ENCODE data around the gene EPN1. TPM values are rescaled to one million over a fixed set of nuclear protein-coding genes. Genes with fewer than 3 reads are reported as not detected.
"Not testable (repeated sequence)": the region's sequence is repeated elsewhere in the genome, so short reads cannot be mapped to it uniquely, and the experiment has no call there.

Gene EPN1
- total RNA-seq, 1 donor from 2014 or later, result 213 TPM

- DNase-seq (ENCODE audit: missing footprints); intact Hi-C loops (cut with DNase I); ATAC-seq: not testable (repeated sequence)
These were observed 81.8 kb downstream of the EPN1 start for GRCh38 chr19:55756808-55757207.

- ATAC-seq; DNase-seq (ENCODE audit: missing footprints); intact Hi-C loops (cut with DNase I): not testable (repeated sequence)
These were observed 83.8 kb downstream of the EPN1 start, which contains the start of gene RFPL4A for GRCh38 chr19:55758797-55759196. TSS of gene RFPL4A (plus strand) at chr19:55759097. CDS start at chr19:55761801, 2,704 bp downstream.

Other genes starting within 250 kb of the EPN1 start
- not detected for gene SHISA7, start 231.9 kb upstream of the EPN1 start, total RNA-seq
- gene ISOC2, start 213.6 kb upstream of the EPN1 start, total RNA-seq, result 55.2 TPM
- not detected for gene C19orf85, start 210.5 kb upstream of the EPN1 start, total RNA-seq
- gene ZNF628, start 198.6 kb upstream of the EPN1 start, total RNA-seq, result 5.7 TPM
- 5.6 TPM for gene NAT14, start 190.0 kb upstream of the EPN1 start, total RNA-seq
- gene SSC5D, start 186.8 kb upstream of the EPN1 start, total RNA-seq, result 3.4 TPM
- gene SBK2, start 138.1 kb upstream of the EPN1 start, total RNA-seq, result 12.7 TPM
- 17.6 TPM for gene SBK3, start 129.7 kb upstream of the EPN1 start, total RNA-seq
- 13.1 TPM for gene ZNF579, start 94.4 kb upstream of the EPN1 start, total RNA-seq
- gene FIZ1, start 75.7 kb upstream of the EPN1 start, total RNA-seq, result 14.8 TPM
- gene ZNF524, start 74.9 kb upstream of the EPN1 start, total RNA-seq, result 16.9 TPM
- 16.9 TPM for gene ZNF865, start 69.6 kb upstream of the EPN1 start, total RNA-seq
- 11.1 TPM for gene ZNF784, start 50.7 kb upstream of the EPN1 start, total RNA-seq
- gene ZNF580, start 34.2 kb upstream of the EPN1 start, total RNA-seq, result 13.2 TPM
- gene ZNF581, start 31.6 kb upstream of the EPN1 start, total RNA-seq, result 7.4 TPM
- 17.4 TPM for gene CCDC106, start 27.0 kb upstream of the EPN1 start, total RNA-seq
- gene U2AF2, start 20.2 kb upstream of the EPN1 start, total RNA-seq, result 74.5 TPM
- gene NLRP9, start 63.2 kb downstream of the EPN1 start, total RNA-seq, result not detected
- not detected for gene RFPL4A, start 83.9 kb downstream of the EPN1 start, total RNA-seq
- not detected for gene RFPL4AL1, start 93.9 kb downstream of the EPN1 start, total RNA-seq
- not detected for gene NLRP11, start 156.8 kb downstream of the EPN1 start, total RNA-seq
- gene NLRP4, start 161.3 kb downstream of the EPN1 start, total RNA-seq, result not detected

Measured in Right ventricle myocardium inferior (tissue), 1 donor.